ENCODE results near the gene MYH16. TPM values are rescaled to one million over a fixed set of nuclear protein-coding genes. Genes with fewer than 3 reads are reported as not detected.

Gene MYH16
- total and polyA plus RNA-seq, 2 experiments from 2014 or later, result not detected

DNA sequence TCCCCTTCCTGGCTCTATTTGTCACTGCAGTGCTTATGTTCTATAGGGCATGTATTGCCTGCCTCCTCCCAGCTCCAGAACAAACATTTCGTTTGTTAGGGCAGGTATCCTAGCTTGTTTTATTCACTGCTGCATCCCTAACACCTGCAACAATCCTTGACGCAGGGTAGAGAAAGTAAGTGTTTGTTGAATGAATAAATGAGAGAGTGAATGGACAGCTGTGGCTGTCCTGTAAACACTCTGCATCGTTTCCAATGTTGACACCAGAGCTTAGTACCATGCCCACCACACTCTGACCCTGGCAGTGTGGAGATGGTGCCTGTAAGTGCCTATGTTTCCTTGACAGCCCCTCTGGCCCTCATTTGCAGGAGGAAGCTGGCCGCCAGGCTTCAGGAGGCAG is 21.0 kb downstream of the MYH16 start:
- Histone ChIP-seq H4K20me1 (replicated peaks; ENCODE audit: insufficient read depth) (no peaks in the 10 kb centered on the region), H3K9me2 (ENCODE audit: insufficient read depth) (no peaks in the 10 kb centered on the region), H2AFZ (no peak overlapping the region), H3F3A (replicated peaks; ENCODE audit: low read depth) (no peaks in the 10 kb centered on the region), H3K4me2 (no peak overlapping the region), H3K27ac (ENCODE audit: low read depth) (no peak overlapping the region), H3K4me1 (ENCODE audit: insufficient read depth) (no peaks in the 10 kb centered on the region), H3K79me2 (replicated peaks; ENCODE audit: insufficient read depth) (no peaks in the 10 kb centered on the region), H3K36me3 (ENCODE audit: insufficient read depth) (no peaks in the 10 kb centered on the region), H3K4me3 (no peak overlapping the region), H3K27me3 (ENCODE audit: insufficient read depth) (no peaks in the 10 kb centered on the region)
- Mint-ChIP-seq H3K27ac (no peak overlapping the region), H3K27me3 (ENCODE audit: insufficient read depth, low read depth, poor library complexity) (no peaks in the 10 kb centered on the region), H3K9me3 (no peaks in the 10 kb centered on the region; the same call in 2 of the 3 replicates), H3K36me3 (ENCODE audit: low read depth) (no peaks in the 10 kb centered on the region), H3K4me1 (peaks cover 6% of the 10 kb centered on the region; the same call in 2 of the 3 replicates), H3K4me3 (no peak overlapping the region)
- TF ChIP-seq STAT1 (IDR thresholded peaks at IDR 0.05; ENCODE audit: unreplicated experiment) (no peak), POLR2AphosphoS5 (IDR thresholded peaks at IDR 0.05; ENCODE audit: low read depth) (no peak), REST (IDR thresholded peaks at IDR 0.05; ENCODE audit: unreplicated experiment) (no peak), ZNF462 (CRISPR knock-in tag; IDR thresholded peaks at IDR 0.05) (no peak), EZH2 (IDR thresholded peaks at IDR 0.05; ENCODE audit: low read depth, unreplicated experiment) (no peak), ZNF331 (CRISPR knock-in tag; IDR thresholded peaks at IDR 0.05; ENCODE audit: low read depth) (no peak), EZH2phosphoT487 (IDR thresholded peaks at IDR 0.05; ENCODE audit: unreplicated experiment) (no peak), CTCF (conservative IDR thresholded peaks at IDR 0.05; ENCODE audit: low read depth in 2 of 2) (no peak), ZNF114 (CRISPR knock-in tag; IDR thresholded peaks at IDR 0.05) (no peak), ETS1 (IDR thresholded peaks at IDR 0.05) (no peak), CREB1 (CRISPR knock-in tag; IDR thresholded peaks at IDR 0.05; ENCODE audit: low read depth) (no peak), JUNB (IDR thresholded peaks at IDR 0.05; ENCODE audit: unreplicated experiment) (no peak), NANOG (IDR thresholded peaks at IDR 0.05; ENCODE audit: borderline replicate concordance) (no peak)
- no peak for DNase-seq (ENCODE audit: low spot score)
- no peak for ATAC-seq
